Left lung (tissue), 10 donors: ENCODE results near the gene GPC5. TPM values are rescaled to one million over a fixed set of nuclear protein-coding genes. Genes with fewer than 3 reads are reported as not detected.
A peak's percentile ranks its signal among the peaks of the same experiment; 100 is the strongest.

Experiments
- ATAC-seq: fragments of 200-7000 bp; cut with Tn5 transposase; one replicate; pipeline ENCODE4 v1.9.1; 2020; ENCODE audit warnings: moderate library complexity
- DNase-seq, 4 donors: peaks; one replicate each; pipeline ENCODE4 v3.0.0-alpha.2; 2013 to 2020
- H3K27ac ChIP-seq, 2 donors: fragments of 200-600 bp; sonication (generic) in 1 of 2; one replicate each; pipeline versions ENCODE4 v1.5.0 to v1.8.0; 2020 to 2021
- H3K27me3 ChIP-seq, 2 donors: fragments of 200-600 bp; sonication (generic) in 1 of 2; one replicate each; pipeline versions ENCODE4 v1.5.0 to v1.8.0; 2020 to 2021
- H3K36me3 ChIP-seq, 2 donors: fragments of 200-600 bp; sonication (generic) in 1 of 2; one replicate each; pipeline versions ENCODE4 v1.5.0 to v1.8.0; 2020 to 2021
- H3K4me1 ChIP-seq, 2 donors: fragments of 200-600 bp; one replicate each; pipeline ENCODE4 v1.8.0; 2021
- H3K4me3 ChIP-seq, 2 donors: fragments of 200-600 bp; sonication (generic) in 1 of 2; one replicate each; pipeline versions ENCODE4 v1.5.0 to v1.8.0; 2020 to 2021; ENCODE audit warnings: mild to moderate bottlenecking in 1 of 2
- H3K9me3 ChIP-seq, 2 donors: fragments of 200-600 bp; sonication (generic) in 1 of 2; one replicate each; pipeline versions ENCODE4 v1.5.0 to v1.8.0; 2020 to 2021
- intact Hi-C, 2 donors: fragments of 100-400 bp; cut with DNase I; formaldehyde crosslinking; loops; one replicate each; pipeline versions ENCODE4 v1.11.2 to v1.14.2; 2022
- polyA plus RNA-seq, 6 donors: library from polyadenylated mRNA; unstranded; fragments of 120-200 nt; gene quantifications; one replicate each; pipeline ENCODE4 v1.2.1, GENCODE V29; 2013; ENCODE audit not compliant: insufficient read length in 6 of 6
- total RNA-seq, 2 donors: library from RNA; stranded (reverse); fragmentation: NEBNext Ultra II Directional; extraction: Animal tissue kit (Norgen Biotek cat#: 25700); gene quantifications; one replicate each; pipeline ENCODE4 v1.2.1, GENCODE V29; 2021
- TF ChIP-seq, protein P1 (sequence below), 2 donors: fragments of 200-600 bp; sonication (generic) in 1 of 2; IDR thresholded peaks; one replicate each; pipeline versions ENCODE4 v1.5.0 to v1.8.0; 2021; ENCODE audit warnings: antibody characterized with exemption in 2 of 2
- donor health status: DM: no; HTN: yes; CAD: no.
- donor health status: DM: no; HTN: no; CAD: no.

GPC5 gene
- total and polyA plus RNA-seq, 8 donors: 9.2 to 19.5 (median 11.5) TPM

- ATAC-seq (peak; percentile 1), DNase-seq (no peak)
- Histone ChIP-seq H3K27ac (no peak overlapping the region), H3K36me3 (no peaks in the 10 kb centered on the region), H3K9me3 (no peaks in the 10 kb centered on the region), H3K27me3 (peaks cover 19 to 67% of the 10 kb centered on the region in 2 donors), H3K4me3 (peak overlapping the region; percentile 31 to 46), H3K4me1 (peaks cover 0 to 19% of the 10 kb centered on the region in 2 donors)
- TF ChIP-seq, protein P1, sequence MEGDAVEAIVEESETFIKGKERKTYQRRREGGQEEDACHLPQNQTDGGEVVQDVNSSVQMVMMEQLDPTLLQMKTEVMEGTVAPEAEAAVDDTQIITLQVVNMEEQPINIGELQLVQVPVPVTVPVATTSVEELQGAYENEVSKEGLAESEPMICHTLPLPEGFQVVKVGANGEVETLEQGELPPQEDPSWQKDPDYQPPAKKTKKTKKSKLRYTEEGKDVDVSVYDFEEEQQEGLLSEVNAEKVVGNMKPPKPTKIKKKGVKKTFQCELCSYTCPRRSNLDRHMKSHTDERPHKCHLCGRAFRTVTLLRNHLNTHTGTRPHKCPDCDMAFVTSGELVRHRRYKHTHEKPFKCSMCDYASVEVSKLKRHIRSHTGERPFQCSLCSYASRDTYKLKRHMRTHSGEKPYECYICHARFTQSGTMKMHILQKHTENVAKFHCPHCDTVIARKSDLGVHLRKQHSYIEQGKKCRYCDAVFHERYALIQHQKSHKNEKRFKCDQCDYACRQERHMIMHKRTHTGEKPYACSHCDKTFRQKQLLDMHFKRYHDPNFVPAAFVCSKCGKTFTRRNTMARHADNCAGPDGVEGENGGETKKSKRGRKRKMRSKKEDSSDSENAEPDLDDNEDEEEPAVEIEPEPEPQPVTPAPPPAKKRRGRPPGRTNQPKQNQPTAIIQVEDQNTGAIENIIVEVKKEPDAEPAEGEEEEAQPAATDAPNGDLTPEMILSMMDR (IDR thresholded peaks at IDR 0.05): no peak
- intact Hi-C loops: no loop called here
These were observed 1.6 kb downstream of the GPC5 start for GRCh38 chr13:91400063-91400399.

GRCh38 chr13:91400671-91401070 lies 2.2 kb downstream of the GPC5 start:
- no peak for ATAC-seq
- peaks cover 19 to 61% of the 10 kb centered on the region in 2 donors for H3K27me3 ChIP-seq
- no peak for DNase-seq
- H3K9me3 ChIP-seq: no peaks in the 10 kb centered on the region
- no peak overlapping the region for H3K27ac ChIP-seq
- no peaks in the 10 kb centered on the region for H3K36me3 ChIP-seq
- intact Hi-C loops: no loop called here
- TF ChIP-seq, protein P1 (IDR thresholded peaks at IDR 0.05): no peak
- peak overlapping the region in 1 of 2 donors; percentile 46 for H3K4me3 ChIP-seq
- peaks cover 0 to 19% of the 10 kb centered on the region in 2 donors for H3K4me1 ChIP-seq

- H3K27ac ChIP-seq: no peak overlapping the region
- no peaks in the 10 kb centered on the region for H3K9me3 ChIP-seq
- intact Hi-C loops: no loop called here
- no peak overlapping the region for H3K4me3 ChIP-seq
- H3K4me1 ChIP-seq: peaks cover 0 to 19% of the 10 kb centered on the region in 2 donors
- H3K27me3 ChIP-seq: peaks cover 13 to 49% of the 10 kb centered on the region in 2 donors
- ATAC-seq (no peak), DNase-seq (no peak)
- TF ChIP-seq, protein P1 (IDR thresholded peaks at IDR 0.05): no peak
- H3K36me3 ChIP-seq: no peaks in the 10 kb centered on the region
These were observed 3.5 kb downstream of the GPC5 start for GRCh38 chr13:91401920-91402319.

DNA sequence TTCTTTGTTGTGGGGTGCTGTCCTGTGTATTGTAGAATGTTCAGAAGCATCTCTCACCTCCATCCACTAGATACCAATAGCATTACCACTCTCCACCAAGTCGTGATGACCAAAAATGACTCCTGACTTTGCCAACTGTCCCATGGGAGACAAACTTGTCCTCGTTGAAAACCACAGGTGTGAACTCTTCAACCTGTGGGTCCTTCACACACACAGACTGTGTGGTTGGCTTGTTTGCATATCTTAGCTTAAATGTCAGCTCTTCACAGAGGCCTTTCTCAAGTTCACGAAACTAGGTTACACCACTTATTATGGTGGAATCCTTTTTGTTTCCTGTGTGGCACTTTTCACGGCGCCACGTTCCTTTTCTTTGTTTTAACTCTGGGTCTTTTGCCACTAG lies 6.8 kb downstream of the GPC5 start:
- intact Hi-C loops: no loop called here
- H3K27me3 ChIP-seq: peaks cover 0 to 21% of the 10 kb centered on the region in 2 donors
- H3K36me3 ChIP-seq: no peaks in the 10 kb centered on the region
- TF ChIP-seq, protein P1 (IDR thresholded peaks at IDR 0.05): no peak
- DNase-seq (no peak), ATAC-seq (no peak)
- H3K9me3 ChIP-seq: no peaks in the 10 kb centered on the region
- H3K4me3 ChIP-seq: no peak overlapping the region
- H3K27ac ChIP-seq: no peak overlapping the region
- H3K4me1 ChIP-seq: no peaks in the 10 kb centered on the region

DNA sequence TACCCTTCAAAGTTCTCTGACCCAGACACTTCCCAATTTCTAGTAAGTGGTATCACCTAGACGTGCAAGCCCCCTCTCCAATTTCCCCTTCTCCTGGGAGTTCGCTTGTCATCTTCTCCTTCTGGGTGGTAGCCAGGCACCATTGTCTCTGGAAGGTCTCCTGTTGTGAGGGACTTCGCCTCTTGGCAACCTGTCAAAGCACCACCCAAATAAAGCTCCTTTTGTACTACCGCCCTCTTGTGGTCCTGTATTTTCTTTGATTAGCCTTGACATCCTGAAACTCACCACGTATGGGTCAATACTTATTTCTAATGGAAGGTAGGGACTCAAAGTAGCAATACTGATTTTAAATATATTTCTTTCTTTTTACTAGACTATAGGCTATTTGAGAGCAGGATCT lies 8.2 kb downstream of the GPC5 start:
- H3K9me3 ChIP-seq: no peaks in the 10 kb centered on the region
- H3K4me3 ChIP-seq: no peak overlapping the region
- H3K36me3 ChIP-seq: no peaks in the 10 kb centered on the region
- no peak for DNase-seq
- TF ChIP-seq, protein P1 (IDR thresholded peaks at IDR 0.05): no peak
- peaks cover 0 to 10% of the 10 kb centered on the region in 2 donors for H3K27me3 ChIP-seq
- H3K4me1 ChIP-seq: no peaks in the 10 kb centered on the region
- no peak overlapping the region for H3K27ac ChIP-seq
- peak; percentile 17 for ATAC-seq
- intact Hi-C loops: no loop called here
